GM21390 (cell line): ENCODE data around the gene RNF181.
"Not testable (repeated sequence)": the region's sequence is repeated elsewhere in the genome, so short reads cannot be mapped to it uniquely, and the experiment has no call there.

Experiments used
- ATAC-seq: cut with Tn5 transposase; IDR thresholded peaks from one replicate; pipeline ENCODE4 v1.9.1; 2021; ENCODE audit not compliant: unreplicated experiment

The RNF181 gene

DNA sequence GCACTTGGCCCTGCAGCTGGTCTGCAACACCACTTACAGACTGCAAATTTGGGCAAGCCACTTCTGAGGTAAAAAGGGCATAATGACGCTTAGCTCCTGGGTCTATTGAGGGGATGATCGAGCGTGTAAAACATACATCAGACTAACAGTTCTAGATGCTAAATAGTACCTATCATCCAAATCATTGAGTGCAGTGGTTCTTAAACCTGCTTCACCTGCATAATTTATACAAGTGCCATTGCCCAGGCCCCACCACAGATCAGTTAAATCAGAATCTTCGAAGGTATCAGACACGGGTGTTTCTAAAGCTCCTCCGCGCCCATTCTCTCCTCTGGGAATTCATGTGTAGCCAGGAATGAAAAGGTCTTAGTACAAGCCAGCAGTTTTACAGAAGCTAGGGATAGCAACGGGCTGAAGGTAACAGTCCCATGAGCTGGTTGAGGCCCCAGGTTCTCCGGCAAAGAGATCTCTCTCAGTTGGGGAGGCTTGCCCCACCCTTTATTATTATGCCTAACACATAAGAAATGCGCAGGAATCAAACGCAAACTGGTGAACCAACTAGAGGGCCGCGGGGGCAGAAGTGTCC, 737 bp upstream of the RNF181 start:
- no peak for ATAC-seq

DNA sequence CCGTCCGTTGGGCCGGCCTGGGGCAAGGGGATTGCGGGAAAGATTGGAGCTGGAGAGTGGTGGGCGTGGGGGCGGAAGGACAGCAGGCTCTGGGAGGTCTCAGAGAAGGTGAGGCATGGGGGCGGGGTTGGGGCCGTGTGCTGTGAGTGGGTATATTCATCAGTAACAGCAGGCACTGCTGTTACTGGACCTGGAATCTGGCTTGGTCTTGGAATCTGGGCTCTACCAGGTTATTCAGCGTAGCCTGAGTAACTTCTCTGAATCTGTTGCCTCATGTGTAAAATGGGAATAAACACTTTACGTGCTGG, 435 bp downstream of the RNF181 start:
- ATAC-seq = no peak

DNA sequence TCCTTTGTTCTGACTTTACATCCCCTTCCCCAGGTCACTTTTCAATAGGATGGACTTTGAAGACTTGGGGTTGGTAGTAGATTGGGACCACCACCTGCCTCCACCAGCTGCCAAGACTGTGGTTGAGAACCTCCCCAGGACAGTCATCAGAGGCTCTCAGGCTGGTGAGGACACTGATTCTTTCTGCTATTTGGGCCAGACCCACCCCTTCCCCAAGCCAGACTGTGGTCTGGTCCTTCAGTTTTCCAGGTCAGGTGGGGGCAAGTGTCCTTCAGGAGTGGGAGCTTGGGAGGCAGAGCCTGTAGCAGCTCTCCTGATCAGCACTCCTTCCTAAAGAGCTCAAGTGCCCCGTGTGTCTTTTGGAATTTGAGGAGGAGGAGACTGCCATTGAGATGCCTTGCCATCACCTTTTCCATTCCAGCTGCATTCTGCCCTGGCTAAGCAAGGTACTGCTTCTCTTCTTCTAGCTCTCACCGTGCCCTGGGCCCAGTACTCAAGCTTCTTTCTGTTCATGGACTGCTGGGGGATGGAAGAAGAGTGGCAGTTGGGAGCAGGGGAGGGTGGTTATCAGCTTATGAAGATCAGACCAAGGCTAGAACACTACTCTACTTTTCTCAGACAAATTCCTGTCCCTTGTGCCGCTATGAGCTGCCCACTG, 1.1 kb downstream of the RNF181 start:
- ATAC-seq = no peak

DNA sequence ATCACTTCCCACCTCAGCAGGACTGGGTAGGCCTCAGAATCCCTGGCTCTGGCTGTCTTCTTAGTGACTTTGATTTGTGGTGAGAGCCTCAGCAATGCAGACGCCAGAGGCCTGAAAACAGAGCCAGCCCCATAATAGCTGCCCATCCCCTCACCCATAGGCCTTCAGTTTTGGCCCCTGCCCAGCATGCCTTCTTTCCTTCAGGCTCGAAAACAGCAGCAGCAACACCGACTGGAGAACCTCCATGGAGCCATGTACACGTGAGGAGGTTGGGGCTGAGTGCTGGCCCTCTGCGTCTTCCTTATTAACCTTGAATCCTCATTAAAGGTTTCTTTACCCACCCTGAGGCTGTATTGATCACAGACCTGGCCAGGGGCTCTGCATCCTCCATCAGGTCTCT, 1.7 kb downstream of the RNF181 start:
- ATAC-seq = no peak

DNA sequence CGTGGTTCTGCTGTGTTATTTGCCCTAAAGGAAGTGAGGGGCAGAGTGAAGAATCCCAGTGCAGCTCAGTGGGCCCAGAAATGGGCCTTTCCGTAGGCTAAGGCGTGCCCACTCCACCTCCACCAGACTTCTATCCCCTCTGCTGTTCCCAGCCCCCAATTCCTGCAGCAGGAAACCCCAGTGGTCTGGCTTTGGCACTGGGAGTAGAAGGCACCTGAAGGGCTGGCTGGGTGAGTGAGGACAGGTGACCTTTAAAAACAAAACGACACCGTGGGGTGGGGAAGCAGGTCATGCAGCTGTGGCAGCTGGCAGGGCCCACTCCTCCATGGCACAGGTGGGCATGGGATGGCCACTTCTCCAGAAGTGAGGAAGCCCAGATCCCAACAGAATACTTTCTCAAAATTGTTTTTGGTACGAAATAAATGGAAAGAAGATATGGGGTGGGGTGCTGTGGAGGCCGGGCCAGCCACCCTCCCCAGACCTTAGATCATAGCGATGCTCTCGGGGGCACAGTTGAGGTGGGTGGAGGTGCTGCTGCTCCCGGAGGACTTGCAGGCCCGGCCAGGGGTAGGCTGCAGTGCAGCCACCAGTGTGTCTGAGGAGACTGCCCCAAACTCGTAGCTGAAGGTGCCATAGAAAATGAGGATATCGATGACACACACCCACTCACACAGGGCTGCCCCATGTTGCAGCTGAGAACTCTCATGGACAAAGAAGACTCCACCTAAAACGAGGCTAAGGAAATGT, 3.2 kb downstream of the RNF181 start:
- no peak for ATAC-seq

DNA sequence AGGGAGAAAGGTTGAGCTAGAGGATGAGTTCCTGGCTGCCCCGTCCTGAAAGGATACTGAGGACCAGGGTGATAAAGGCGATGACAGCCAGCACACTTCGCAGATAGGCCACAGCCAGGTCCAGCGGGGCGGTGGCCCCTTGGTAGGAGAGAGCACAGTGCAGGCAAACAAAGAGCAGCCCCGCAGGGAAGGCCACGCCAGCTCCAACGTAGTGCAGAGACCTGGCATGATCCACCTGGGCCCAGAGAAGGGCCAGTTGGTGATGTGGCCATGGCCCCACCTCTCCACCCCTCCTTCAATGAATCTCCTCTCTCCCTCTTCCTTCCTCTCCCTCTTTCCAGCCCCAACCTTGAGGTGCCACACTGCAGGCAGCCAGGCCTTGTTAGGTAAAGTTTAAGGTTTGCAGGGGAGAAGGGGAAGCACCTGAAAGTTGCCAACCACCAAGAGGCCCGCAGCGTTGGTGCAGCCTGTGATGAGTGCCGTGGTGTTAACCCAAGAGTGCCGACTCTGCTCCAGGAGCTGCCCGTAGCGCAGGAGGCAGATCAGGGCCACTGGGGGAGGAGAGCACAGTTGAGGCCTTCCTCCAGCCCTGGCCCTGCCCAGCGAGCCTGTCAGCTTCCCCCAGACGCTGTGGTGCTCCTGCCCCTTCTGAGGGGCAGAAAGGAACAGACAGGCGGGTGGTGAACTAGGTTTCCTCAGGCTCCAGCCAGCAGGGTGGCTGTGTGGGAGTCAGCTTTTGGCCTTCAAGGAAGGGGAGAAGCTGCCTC, 4.1 kb downstream of the RNF181 start:
- ATAC-seq = no peak

DNA sequence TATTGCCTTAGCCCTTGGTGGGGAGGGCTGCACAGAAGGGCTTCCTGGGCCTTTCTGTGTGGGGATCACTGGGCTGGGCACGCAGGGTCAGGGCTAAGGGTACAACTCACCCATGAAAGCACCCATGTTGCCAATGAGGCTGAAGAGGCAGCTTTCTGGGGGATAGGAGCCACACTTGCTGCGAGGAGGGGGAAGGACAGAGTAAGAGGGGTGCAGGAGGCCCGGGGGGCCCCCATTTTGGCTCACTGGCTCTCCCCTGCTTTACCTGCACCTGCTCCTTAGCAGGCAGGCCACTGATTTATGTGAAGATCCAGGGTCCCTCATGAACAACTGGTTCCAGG, 4.7 kb downstream of the RNF181 start:
- no peak for ATAC-seq

DNA sequence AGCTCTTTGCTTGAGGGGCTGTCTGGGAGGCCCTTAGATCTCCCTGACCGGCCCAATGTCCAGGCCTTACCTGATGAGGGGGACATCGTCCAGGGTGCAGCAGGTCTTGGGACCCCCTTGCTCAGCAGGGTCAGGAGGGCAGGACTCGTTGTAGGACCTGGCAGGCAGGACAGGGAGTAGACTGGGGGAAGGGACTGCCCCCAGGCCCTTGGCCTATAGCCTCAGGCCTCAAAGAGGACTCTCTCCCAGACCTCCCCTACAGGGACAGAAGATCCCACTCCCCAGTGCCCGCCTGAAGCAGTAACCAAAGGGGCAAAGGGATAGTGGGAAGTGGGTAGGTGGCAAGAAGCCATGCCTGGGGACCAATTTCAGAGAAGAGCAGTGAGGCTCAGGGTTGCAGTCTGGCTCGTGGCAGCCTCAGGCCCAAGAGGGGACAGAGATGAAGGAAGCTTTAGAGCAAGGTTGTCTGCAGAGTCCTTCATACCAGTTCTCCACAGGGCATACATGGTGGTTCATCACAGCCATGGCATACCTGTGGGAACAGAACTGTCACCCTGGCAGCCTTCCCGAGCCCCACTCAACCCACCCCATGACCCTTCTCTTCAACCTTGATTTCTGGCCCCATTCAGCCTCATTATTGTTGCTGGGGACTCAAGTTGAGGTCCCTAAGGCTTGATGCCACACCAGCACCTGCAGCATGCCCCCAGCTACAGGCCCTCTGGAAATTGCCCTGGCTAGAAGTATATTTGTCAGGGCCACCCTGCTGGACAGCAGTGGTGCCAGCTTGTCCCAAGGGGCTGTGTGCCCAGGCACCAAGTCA, 5.6 kb downstream of the RNF181 start:
- ATAC-seq = no peak

DNA sequence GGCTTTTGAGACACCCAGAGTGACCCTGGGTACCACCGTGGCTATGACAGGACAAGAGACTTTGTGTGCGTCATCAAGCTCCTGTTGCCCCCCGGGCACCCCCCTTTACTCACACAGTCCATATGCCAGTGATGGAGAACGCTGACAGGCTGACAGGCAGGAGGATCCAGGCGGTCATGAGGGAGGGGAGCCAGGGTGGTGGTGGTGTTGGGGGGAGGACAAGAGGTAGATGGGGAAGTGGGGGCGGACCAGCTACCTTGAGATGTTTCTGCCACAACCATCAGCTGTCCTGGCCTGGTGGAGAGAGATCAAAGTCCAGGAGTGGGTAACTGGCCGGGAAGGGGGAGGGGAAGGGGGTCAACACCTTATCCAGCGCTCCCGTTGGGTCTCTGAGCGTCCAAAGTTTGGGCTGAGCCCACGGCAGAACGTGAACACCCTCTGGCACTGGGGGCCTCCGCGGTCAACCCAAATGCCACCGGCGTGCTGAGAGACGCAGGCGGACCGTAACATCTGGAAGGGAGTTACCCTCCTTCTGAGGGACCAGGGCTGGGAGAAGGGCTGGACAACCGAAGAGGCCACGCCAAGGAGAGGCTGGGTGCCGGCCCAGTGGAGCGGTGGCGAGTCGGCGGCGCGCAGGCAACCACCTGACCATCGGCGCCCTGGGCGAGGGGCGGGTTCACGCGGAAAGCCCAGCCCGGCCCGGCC, 6.4 kb downstream of the RNF181 start:
- ATAC-seq = peak; percentile 32

DNA sequence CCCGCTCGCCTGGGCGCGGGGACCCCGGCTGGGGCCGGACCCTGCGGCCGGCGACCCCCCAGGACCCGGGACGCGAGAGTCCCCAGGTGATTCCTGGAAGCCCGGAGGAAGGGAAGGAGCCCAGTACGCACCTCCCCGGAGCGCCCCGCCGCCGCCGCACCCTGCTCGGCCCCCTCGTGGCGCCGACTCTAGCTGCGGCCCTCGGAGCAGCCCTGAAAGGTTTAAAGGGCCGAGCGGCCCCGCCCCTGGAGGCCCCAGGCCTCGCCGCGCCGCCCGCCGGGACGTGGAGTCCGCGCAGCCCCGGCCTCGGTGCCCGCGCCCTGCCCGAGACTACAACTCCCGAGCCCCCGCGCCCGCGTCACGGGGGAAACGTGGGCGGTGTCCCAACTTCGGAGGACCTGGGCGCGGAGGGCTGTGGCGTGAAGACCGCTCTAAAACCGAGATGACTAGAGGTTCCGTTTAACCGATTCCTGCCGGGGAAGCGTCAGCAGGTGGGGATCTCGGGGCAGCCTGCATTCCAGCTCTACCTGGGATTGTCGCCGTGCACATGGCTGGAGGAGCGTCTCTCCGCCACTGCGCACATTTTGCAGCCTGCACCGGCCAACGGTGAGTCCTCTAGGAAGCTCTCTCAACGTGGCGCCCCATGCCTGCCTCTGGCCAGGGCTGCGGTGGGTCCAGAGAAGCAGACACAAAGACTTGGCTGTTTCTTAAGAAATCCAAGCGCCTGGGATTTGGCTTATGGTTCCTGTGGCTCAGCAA, 7.1 kb downstream of the RNF181 start, which contains the start of gene TMEM150A:
TMEM150A (minus strand) TSS at position 223 of the 759 bp plus-strand sequence. CDS start 750 bp downstream, outside the sequence.
- peak; percentile 96 for ATAC-seq

DNA sequence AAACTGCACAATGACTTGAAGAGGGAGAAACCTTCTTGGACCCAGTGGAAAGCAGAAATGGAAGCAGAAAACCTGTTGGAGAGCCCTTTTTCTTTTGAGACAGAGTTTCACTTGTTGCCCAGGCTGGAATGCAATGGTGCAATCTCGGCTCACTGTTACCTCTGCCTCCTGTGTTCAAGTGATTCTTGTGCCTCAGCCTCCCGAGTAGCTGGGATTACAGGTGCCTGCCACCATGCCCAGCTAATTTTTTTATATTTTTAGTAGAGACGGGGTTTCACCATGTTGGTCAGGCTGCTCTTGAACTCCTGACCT, 8.5 kb downstream of the RNF181 start:
- ATAC-seq = not testable (repeated sequence)

DNA sequence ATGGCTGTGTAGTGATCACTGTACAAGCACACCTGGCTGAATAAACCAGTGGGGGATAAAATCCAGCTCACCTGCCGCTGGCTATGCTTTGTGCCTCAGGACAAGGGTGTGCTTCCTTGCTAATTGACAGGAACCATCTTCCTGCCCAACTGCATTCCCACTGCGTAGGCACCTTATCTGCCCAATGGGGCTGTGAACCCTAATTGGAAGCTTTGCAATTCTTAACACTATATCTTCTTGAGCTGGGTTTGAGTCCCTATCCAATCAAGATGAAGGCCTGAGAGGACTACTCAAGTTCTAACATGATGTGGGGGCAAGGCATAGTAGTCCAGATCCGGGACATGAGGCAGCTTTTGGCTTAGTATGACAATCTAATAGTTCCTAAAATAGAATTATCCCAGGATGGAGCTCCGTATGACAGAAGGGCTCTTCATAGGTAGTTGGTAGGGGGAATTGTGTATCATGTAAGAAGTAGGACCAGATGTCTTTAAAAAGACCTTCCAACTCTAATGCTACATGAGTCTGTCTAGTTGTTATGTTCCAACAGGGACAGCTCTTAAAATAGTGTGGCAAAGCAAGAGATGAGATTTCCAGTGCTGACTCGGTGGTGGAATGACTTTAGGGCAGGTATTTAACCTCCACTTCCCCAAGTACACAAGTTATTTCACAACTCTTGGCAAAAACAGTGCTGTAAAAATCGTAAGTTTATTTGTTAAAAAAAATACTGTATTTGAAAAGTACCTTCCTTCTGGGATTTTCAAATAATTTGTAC, 9.2 kb downstream of the RNF181 start:
- no peak for ATAC-seq

DNA sequence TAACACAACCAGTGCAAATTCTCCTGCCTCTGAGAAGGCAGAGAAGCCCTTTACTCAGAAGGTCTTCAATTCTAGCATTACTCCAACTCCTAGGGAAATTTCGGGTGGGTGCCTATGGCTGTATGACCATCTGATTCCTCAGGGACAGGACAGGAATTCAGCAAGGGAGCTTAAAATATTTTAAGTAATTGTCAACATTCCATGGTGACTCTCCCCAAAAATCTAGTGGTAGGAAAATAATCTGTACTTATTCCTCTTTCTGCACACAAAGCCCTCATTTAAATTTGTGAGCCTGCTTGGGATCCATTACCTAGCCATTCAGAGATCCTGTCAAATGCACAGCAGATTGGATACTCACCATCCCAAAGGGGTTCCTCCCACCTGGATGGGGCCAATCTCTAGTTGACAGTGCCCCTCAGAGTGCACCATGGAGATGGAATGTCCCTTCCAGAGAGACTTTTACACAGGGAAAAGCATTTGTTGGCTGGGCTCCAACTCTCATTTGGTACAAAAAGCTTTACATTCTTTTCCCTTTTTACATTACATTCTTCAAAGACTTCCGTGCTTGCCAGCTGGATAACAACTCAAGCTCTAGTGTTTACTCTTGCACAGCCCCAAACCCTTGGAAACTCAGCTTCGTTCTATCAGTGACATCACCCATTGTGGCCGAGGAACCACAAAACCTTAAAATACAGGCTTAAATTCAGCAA, 10.0 kb downstream of the RNF181 start:
- ATAC-seq = no peak

DNA sequence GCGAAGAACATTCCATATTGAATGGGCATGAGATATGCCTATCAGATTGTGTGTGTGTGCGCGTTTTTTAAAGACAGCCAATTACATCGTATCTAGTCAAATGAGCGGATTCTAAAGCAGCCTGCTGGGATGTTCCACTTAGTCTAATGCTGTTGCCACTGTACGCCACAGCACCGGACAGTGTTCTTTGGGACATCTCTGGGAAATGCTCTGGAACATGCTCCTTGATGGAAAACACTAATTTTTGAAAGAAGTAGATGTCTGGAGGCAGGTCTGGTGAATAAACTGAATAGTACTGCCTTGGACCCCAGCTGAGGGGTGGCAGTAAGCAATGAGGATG, 10.5 kb downstream of the RNF181 start:
- ATAC-seq = no peak

DNA sequence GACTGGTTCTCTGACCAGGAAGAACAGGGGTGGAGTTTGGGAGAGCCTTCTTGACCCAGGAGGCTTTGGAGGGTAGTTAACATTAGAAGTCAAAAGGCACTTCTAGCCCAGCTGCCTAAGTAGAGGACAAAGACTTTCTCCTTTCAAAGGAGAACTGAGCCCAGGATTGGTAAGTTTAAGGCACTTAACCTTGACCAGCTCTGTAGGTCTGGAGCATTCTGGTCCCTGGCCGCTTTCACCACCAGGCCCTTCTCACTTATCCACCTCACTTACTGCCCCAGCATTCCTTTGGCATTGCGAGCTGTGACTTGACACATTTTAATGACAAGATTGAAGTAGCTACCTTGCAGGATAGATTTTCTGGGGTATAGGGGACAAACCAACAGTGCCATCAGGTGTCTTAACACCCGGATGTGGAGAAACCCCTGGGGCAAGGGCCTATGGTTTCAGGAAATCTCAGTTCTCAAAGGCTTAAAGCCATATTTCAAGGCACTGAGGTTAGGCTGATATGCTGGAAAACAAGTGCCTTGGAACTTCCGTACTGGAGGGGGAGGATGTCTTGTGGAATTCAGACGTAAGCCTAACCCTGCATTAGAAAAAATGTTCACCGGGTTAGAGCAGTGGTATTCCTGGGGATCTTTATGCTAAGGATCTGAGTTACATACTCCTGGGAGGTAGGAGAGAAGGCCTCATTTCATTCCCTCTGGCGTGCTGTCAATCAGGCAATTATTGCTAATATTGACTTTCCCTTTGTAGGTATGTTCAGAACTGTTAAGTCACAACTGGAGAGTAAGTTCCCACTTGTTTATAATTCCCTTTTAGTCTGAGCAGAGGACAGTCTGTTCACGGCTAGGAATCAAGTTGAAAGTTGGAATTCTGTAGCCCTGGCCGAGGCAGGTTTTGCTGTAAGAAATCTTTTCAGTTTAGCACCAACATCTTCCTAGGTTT, 12.0 kb downstream of the RNF181 start:
- no peak for ATAC-seq

DNA sequence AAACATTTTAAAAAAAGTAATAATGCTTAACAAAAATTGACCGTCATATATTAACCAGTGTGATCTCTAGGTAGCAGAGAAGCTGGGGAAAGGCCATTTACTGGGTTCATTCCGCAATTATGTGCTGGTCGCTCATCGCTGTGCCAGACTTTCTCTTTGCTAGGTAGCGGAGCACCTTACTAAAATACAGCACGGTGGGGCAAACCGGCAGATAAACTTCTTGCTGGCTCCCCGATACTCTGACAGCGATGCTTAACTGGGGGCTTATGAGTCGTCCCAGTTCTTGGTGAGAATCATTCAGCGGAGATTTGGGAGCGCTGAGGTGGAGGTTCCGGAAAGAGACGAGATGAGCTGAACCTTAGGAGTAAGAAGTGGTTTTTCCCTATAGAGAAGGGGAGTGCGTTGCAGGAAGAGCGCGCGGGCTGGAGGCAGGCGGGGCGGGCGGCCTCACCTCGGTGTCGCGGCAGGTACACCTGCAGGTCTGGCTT, 15.7 kb downstream of the RNF181 start:
- peak; percentile 21 for ATAC-seq
